ENCODE data around the gene UNC5A. TPM values are rescaled to one million over a fixed set of nuclear protein-coding genes. Genes with fewer than 3 reads are reported as not detected.
A peak's percentile ranks its signal among the peaks of the same experiment; 100 is the strongest.

The UNC5A gene
- total RNA-seq, 1 experiment from 2014 or later, result 10.1 TPM

DNA sequence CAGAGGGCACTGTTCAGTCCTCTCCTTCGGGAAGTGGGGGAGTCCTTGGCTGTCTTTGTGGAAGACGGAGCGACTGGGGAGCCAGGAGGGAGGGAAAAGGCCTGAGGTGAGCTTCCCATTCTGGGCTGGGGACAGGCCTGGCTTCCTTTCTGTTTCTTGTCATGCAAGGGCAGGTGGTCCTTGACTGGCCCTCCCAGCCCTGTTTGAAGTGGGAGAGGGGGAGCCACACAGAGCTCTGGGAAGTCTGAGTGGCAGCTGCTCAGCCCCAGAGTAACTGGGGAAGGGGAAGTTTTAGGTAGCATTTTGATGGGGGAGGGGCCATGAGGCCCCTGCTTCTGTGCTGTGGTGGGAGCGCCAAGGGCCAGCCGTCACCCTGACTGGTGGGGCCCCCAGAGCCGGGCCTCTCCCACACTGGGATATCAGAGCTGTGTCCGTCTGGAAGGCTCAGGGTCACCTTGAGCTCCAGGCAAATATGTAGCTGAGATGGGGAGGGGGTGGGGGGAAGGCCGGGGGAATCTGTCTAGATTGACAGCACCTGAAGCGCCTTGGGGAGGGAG, 6.5 kb downstream of the UNC5A start:
- BruUV-seq (replicated peaks), result no TSS peak

More for the DNA sequence above, 6.5 kb downstream of the UNC5A start:
- DNase-seq (ENCODE audit: low read depth, low spot score), result no peak
- H3K27ac ChIP-seq (ENCODE audit: low read depth, low read length), result no peak overlapping the region
- no peak overlapping the region for H3K4me3 ChIP-seq (replicated peaks in 1 of 2; ENCODE audit: low read depth in 1 of 2, low read length in 2 of 2)
- intact Hi-C loops (cut with micrococcal nuclease), result no loop called here
- peaks cover 28 to 48% of the 10 kb centered on the region in 2 experiments for H3K4me1 ChIP-seq (ENCODE audit: control insufficient read depth in 1 of 2, insufficient read depth in 2 of 2, low read length in 2 of 2)
- ChIA-PET POLR2A (no interaction called here), RAD21 (ENCODE audit: low non-redundant PET in 1 of 2, low total read pairs in 2 of 2, uncharacterized antibody in 2 of 2, unreplicated experiment in 2 of 2) (no interaction called here), CTCF (interaction anchor here (0.9 to 1.3 kb wide), 2 partner anchors 9 to 156 kb away, joined by 3 to 9 read pairs; no protein-coding TSS in a partner anchor)
- H3K9me2 ChIP-seq (ENCODE audit: insufficient read depth), result no peaks in the 10 kb centered on the region
- no peak for ATAC-seq
- H3K9ac ChIP-seq (ENCODE audit: low read length), result no peak overlapping the region
- TF ChIP-seq POLR2A (IDR thresholded peaks at IDR 0.05; ENCODE audit: borderline replicate concordance, extremely low read depth, insufficient read depth, insufficient read length) (no peak), FOSL1 (IDR thresholded peaks at IDR 0.05; ENCODE audit: low read depth) (no peak), YY1 (IDR thresholded peaks at IDR 0.05; ENCODE audit: extremely low read depth, insufficient replicate concordance, low read depth, low read length) (no peak), EGR1 (IDR thresholded peaks at IDR 0.05; ENCODE audit: low read depth) (no peak), JUND (IDR thresholded peaks at IDR 0.05) (no peak), ELF1 (IDR thresholded peaks at IDR 0.05; ENCODE audit: borderline replicate concordance, low read depth) (no peak), RAD21 (IDR thresholded peaks at IDR 0.05; ENCODE audit: low read depth) (no peak), CEBPB (IDR thresholded peaks at IDR 0.05; ENCODE audit: low read depth) (no peak), SP1 (IDR thresholded peaks at IDR 0.05; ENCODE audit: low read depth) (no peak), EZH2phosphoT487 (IDR thresholded peaks at IDR 0.05; ENCODE audit: borderline replicate concordance) (no peak), SRF (IDR thresholded peaks at IDR 0.05; ENCODE audit: low read depth) (no peak), SIN3A (IDR thresholded peaks at IDR 0.05; ENCODE audit: low read depth) (no peak), ZNF274 (IDR thresholded peaks at IDR 0.05; ENCODE audit: low read depth, low read length) (no peak), ZFX (IDR thresholded peaks at IDR 0.05) (no peak), TCF7L2 (IDR thresholded peaks at IDR 0.05; ENCODE audit: borderline replicate concordance, extremely low read depth, insufficient read depth, insufficient read length) (no peak), POLR2AphosphoS5 (IDR thresholded peaks at IDR 0.05; ENCODE audit: low read depth, low read length) (no peak)
- TF ChIP-seq, protein P1, sequence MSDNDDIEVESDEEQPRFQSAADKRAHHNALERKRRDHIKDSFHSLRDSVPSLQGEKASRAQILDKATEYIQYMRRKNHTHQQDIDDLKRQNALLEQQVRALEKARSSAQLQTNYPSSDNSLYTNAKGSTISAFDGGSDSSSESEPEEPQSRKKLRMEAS (IDR thresholded peaks at IDR 0.05), result no peak
- TF ChIP-seq, protein P2, sequence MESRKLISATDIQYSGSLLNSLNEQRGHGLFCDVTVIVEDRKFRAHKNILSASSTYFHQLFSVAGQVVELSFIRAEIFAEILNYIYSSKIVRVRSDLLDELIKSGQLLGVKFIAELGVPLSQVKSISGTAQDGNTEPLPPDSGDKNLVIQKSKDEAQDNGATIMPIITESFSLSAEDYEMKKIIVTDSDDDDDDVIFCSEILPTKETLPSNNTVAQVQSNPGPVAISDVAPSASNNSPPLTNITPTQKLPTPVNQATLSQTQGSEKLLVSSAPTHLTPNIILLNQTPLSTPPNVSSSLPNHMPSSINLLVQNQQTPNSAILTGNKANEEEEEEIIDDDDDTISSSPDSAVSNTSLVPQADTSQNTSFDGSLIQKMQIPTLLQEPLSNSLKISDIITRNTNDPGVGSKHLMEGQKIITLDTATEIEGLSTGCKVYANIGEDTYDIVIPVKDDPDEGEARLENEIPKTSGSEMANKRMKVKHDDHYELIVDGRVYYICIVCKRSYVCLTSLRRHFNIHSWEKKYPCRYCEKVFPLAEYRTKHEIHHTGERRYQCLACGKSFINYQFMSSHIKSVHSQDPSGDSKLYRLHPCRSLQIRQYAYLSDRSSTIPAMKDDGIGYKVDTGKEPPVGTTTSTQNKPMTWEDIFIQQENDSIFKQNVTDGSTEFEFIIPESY (IDR thresholded peaks at IDR 0.05; ENCODE audit: extremely low read depth, insufficient replicate concordance, low read length), result no peak
- TF ChIP-seq, protein P3, sequence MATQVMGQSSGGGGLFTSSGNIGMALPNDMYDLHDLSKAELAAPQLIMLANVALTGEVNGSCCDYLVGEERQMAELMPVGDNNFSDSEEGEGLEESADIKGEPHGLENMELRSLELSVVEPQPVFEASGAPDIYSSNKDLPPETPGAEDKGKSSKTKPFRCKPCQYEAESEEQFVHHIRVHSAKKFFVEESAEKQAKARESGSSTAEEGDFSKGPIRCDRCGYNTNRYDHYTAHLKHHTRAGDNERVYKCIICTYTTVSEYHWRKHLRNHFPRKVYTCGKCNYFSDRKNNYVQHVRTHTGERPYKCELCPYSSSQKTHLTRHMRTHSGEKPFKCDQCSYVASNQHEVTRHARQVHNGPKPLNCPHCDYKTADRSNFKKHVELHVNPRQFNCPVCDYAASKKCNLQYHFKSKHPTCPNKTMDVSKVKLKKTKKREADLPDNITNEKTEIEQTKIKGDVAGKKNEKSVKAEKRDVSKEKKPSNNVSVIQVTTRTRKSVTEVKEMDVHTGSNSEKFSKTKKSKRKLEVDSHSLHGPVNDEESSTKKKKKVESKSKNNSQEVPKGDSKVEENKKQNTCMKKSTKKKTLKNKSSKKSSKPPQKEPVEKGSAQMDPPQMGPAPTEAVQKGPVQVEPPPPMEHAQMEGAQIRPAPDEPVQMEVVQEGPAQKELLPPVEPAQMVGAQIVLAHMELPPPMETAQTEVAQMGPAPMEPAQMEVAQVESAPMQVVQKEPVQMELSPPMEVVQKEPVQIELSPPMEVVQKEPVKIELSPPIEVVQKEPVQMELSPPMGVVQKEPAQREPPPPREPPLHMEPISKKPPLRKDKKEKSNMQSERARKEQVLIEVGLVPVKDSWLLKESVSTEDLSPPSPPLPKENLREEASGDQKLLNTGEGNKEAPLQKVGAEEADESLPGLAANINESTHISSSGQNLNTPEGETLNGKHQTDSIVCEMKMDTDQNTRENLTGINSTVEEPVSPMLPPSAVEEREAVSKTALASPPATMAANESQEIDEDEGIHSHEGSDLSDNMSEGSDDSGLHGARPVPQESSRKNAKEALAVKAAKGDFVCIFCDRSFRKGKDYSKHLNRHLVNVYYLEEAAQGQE (IDR thresholded peaks at IDR 0.05; ENCODE audit: low read depth), result no peak
- no peaks in the 10 kb centered on the region for H4K20me1 ChIP-seq (ENCODE audit: insufficient read depth)
- H2AFZ ChIP-seq (ENCODE audit: low read depth, low read length, poor library complexity, severe bottlenecking), result no peak overlapping the region
- no peaks in the 10 kb centered on the region for H3K36me3 ChIP-seq (ENCODE audit: control insufficient read depth in 1 of 2, insufficient read depth in 2 of 2, low read length in 2 of 2)
- H3K4me2 ChIP-seq (ENCODE audit: low read length), result peak overlapping the region; percentile 90; the same call in 1 of the 2 replicates
- no peaks in the 10 kb centered on the region for H3K27me3 ChIP-seq (ENCODE audit: insufficient read depth, low read length)
- H3K9me3 ChIP-seq (ENCODE audit: control insufficient read depth in 1 of 2, insufficient read depth in 1 of 2, low read depth in 1 of 2, low read length in 2 of 2), result no peaks in the 10 kb centered on the region
- H3K79me2 ChIP-seq (ENCODE audit: insufficient read depth, low read length), result no peaks in the 10 kb centered on the region
